Measurements from ENCODE around the gene G3BP1. TPM values are rescaled to one million over a fixed set of nuclear protein-coding genes. Genes with fewer than 3 reads are reported as not detected.
A peak's percentile ranks its signal among the peaks of the same experiment; 100 is the strongest.

G3BP1 gene
- total and polyA plus RNA-seq, 9 of the 15 experiments (the other 6 are each of a cell fraction or from before 2014, with no cell fraction given), result 54.7 to 264 (median 105) TPM

DNA sequence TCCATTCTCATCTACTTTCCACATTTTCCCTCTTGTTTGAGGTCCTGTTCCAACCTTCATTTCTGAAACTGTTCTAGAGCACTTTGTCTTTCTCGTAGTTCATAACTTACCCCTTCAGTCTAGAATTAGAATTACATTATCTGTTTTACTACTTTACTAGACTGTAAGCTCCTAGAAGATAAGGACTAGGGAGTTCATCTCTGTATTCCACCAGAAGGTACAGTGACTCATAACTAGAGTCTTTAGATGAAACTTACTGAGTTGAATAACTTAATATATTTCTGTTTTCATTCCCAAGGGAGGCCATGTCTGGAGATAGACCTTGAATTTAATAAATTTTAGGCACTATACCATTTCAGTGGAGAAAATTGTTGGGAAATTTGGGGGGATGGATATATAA, 38.7 kb downstream of the G3BP1 start:
- Histone ChIP-seq H2AFZ (ENCODE audit: low read depth, low read length) (no peak overlapping the region), H3K9ac (ENCODE audit: insufficient read depth in 1 of 2, low read depth in 2 of 2, low read length in 2 of 2) (no peak overlapping the region), H3K9me3 (replicated peaks; ENCODE audit: control insufficient read depth, insufficient read depth, low read depth, low read length) (no peaks in the 10 kb centered on the region), H3K4me3 (no peak overlapping the region), H3K9me1 (ENCODE audit: control insufficient read depth, insufficient read depth, low read length) (no peaks in the 10 kb centered on the region), H3K27me3 (ENCODE audit: control insufficient read depth in 2 of 2, insufficient read depth in 2 of 2, low read length in 2 of 2) (no peaks in the 10 kb centered on the region), H4K20me1 (replicated peaks; ENCODE audit: control insufficient read depth, insufficient read depth, low read length) (no peaks in the 10 kb centered on the region), H3K79me2 (ENCODE audit: control insufficient read depth, insufficient read depth, low read length) (peaks cover 19% of the 10 kb centered on the region; the same call in 1 of the 3 replicates), H3K27ac (ENCODE audit: extremely low read depth, low read depth, low read length) (no peak overlapping the region), H3K4me1 (replicated peaks in 1 of 2; ENCODE audit: control insufficient read depth in 2 of 2, insufficient read depth in 2 of 2, low read length in 2 of 2) (no peaks in the 10 kb centered on the region), H3K36me3 (ENCODE audit: control insufficient read depth, insufficient read depth, low read length) (peaks cover 99% of the 10 kb centered on the region), H3K4me2 (ENCODE audit: insufficient read depth, low read length) (no peak overlapping the region)
- intact Hi-C loops (cut with micrococcal nuclease) (no loop called here), in situ Hi-C loops (cut with MboI) (no loop called here)
- DNase-seq (ENCODE audit: extremely low read depth in 1 of 4, low spot score in 3 of 4) (peak in 2 of 4 experiments; percentile 11 to 25), FAIRE-seq (no peak), ATAC-seq (0 out of 3 replicates have a peak, but pooled peaks have one; percentile 24)
- ChIA-PET POLR2A (interaction anchor here (0.6 to 1.2 kb wide), 2 partner anchors 11 to 84 kb away, joined by 3 to 5 read pairs; no protein-coding TSS in a partner anchor), CTCF (ENCODE audit: low intra/inter-chr PET ratio) (no interaction called here)
- TF ChIP-seq, protein P1, sequence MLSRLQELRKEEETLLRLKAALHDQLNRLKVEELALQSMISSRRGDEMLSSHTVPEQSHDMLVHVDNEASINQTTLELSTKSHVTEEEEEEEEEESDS (CRISPR knock-in tag; IDR thresholded peaks at IDR 0.05), result no peak
- no peak for TF ChIP-seq ZNF232 (CRISPR knock-in tag; IDR thresholded peaks at IDR 0.05)
- TF ChIP-seq PCBP2 (IDR thresholded peaks at IDR 0.05; ENCODE audit: low read depth, low read length, poor library complexity, severe bottlenecking), result no peak
- TF ChIP-seq, protein P2, sequence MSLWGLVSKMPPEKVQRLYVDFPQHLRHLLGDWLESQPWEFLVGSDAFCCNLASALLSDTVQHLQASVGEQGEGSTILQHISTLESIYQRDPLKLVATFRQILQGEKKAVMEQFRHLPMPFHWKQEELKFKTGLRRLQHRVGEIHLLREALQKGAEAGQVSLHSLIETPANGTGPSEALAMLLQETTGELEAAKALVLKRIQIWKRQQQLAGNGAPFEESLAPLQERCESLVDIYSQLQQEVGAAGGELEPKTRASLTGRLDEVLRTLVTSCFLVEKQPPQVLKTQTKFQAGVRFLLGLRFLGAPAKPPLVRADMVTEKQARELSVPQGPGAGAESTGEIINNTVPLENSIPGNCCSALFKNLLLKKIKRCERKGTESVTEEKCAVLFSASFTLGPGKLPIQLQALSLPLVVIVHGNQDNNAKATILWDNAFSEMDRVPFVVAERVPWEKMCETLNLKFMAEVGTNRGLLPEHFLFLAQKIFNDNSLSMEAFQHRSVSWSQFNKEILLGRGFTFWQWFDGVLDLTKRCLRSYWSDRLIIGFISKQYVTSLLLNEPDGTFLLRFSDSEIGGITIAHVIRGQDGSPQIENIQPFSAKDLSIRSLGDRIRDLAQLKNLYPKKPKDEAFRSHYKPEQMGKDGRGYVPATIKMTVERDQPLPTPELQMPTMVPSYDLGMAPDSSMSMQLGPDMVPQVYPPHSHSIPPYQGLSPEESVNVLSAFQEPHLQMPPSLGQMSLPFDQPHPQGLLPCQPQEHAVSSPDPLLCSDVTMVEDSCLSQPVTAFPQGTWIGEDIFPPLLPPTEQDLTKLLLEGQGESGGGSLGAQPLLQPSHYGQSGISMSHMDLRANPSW (CRISPR knock-in tag; IDR thresholded peaks at IDR 0.05), result no peak
- no peak for TF ChIP-seq ZNF133 (CRISPR knock-in tag; IDR thresholded peaks at IDR 0.05)
- TF ChIP-seq ZNF778 (CRISPR knock-in tag; IDR thresholded peaks at IDR 0.05), result no peak
- TF ChIP-seq ZNF165 (CRISPR knock-in tag; IDR thresholded peaks at IDR 0.05; ENCODE audit: borderline replicate concordance), result no peak
- TF ChIP-seq NR3C1 (CRISPR knock-in tag; IDR thresholded peaks at IDR 0.05), result no peak
- TF ChIP-seq ELF2 (CRISPR knock-in tag; IDR thresholded peaks at IDR 0.05), result no peak
- TF ChIP-seq SIN3A (IDR thresholded peaks at IDR 0.05; ENCODE audit: borderline replicate concordance in 2 of 2, control insufficient read depth in 1 of 2, low read depth in 2 of 2, low read length in 2 of 2), result no peak
- BruUV-seq (replicated peaks), result no TSS peak
- WGBS (ENCODE audit: insufficient coverage, low coverage, missing lambda C conversion rate), result 81% methylated on average over 1 of the region's 1 CpG

Measured in K562 (cell line).